HG02623 (cell line): ENCODE results near the gene BCORL1.

Experiments
- ATAC-seq: cut with Tn5 transposase; IDR thresholded peaks from one replicate; pipeline ENCODE4 v1.9.1; 2021; ENCODE audit warnings: moderate library complexity; ENCODE audit not compliant: unreplicated experiment

The BCORL1 gene

DNA sequence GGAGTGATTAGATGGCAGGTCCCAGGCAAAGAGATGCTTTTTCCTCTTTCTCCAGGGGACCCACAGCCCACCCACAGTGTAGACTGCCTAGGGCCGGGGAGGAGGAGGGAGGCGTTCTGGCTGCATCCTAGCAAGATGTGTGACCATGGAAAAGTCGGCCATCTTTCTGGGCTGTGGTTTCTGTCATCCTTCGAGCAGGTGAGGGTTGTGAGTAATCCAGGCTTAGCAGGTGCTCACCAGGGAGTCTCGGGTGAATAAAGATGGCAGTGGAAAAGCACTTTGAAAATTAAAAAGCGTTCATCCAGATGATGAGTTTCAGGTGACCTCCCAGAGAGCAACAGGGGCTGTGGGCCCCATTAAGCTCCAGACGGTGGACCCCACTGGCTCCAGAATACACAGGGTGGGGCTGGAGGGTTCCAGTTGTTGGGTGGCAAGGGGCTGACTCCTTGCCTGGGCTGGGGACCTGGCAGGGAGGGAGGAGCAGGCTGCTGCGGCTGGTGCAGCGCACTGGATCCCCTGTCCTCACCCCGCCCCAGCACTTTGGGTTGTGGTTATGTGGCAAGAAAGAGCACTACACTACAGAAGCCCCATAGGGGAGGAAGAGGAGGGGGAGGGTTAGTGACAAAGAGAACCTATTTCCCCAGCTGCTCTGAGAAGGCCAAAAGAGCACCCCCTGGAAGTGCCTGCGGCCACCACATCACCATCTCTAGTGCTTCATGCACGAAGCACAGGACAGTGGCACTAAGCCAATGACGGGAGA is 104.2 kb downstream of the BCORL1 start:
- ATAC-seq = peak; percentile 33

DNA sequence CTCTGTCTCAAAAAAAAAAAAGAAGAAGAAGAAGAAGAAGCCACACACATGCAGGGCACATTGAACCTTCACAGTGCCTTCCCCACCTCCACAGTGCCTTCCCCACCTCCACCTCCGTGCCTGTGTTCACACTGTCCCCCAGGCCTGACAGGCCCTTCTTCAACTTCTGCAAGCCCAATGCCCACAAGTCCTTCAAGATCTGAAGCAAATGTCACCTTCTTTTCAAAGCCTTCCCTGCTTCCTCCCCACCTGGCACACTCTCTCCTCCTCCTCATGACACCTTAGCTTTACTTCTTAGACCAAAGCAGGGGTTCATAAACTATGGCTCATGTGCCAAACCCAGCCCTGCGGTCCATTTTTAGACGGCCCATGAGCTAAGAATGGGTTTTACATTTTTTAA is 107.9 kb downstream of the BCORL1 start:
- ATAC-seq = no peak

- ATAC-seq = peak; percentile 99
These were observed 109.6 kb downstream of the BCORL1 start for GRCh38 chrX:130091980-130092522.

- ATAC-seq = no peak
These were observed 110.8 kb downstream of the BCORL1 start for GRCh38 chrX:130093271-130093670.

DNA sequence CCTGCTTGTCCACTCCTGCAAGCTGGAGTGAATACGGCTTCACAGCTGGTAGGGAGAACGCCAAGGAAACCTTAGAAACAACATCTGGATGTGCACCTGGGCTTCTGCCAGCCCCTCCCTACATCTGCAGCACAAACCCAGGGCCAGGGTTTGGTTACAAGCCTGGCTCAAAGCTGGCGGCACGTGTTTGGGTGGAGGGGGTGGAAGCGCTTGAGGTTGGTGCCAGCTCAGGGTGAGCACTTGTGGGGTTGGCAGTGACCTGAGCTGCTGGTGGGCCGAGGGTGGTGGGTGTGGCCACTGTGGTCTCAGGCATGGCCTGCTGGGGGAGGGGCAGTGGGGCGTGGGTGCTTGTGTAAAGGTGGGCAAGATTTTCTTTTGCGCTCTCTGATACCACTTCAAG is 112.3 kb downstream of the BCORL1 start:
- no peak for ATAC-seq

DNA sequence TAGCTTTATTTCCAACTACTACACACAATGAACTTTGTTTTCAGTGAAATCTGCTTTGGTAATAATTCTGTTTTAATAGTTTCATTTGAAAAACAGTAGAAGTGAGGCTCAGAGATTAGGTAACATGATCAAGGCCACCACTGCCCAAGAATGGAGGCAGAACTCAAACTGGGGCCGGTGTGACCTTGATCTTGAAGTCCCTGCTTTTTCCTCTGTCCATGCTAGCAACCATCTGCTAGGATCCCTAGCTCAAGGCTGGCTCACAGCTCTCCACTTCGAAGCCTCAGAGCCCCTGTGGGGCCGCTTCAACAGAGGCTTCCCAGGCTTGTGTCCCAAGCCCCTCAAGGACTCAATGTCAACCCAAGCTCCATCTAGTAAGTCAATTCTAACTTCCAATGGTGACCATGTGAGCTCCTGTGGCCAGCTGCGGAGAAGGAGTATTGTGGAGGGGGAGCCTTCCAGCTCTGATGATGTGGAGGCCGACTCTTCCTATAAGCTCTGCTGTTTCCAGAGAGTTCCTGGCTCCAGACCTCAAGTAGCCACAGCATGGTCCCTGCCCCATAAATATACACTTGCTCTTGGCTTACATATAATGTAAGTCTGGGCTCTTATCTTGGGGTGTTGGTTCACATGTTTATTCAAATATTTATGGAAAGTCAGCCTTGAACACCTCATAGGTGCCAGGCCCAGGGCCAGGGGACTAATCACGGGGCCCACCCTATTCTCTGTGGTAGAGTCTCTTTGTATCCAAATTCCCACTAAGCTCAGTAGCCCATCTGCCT is 113.0 kb downstream of the BCORL1 start:
- ATAC-seq = no peak

- no peak for ATAC-seq
These were observed 115.2 kb downstream of the BCORL1 start for GRCh38 chrX:130097507-130098209.

DNA sequence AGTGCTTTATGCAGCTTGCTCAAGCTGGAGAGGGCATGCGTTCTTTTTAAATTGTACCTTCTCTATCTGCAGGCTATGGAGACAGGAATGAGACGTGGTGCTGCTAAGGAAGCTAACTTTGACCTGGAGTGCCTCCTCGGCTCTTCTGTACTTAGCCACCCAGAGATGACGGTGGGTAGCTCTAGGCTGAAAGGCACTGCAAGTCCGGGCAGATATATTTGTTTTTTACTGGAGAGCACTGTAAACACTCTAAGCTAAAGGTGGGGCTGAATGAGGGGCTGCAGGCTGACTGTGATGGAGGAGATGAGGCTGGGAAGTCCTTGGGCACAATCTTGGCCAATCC is 115.7 kb downstream of the BCORL1 start:
- no peak for ATAC-seq

DNA sequence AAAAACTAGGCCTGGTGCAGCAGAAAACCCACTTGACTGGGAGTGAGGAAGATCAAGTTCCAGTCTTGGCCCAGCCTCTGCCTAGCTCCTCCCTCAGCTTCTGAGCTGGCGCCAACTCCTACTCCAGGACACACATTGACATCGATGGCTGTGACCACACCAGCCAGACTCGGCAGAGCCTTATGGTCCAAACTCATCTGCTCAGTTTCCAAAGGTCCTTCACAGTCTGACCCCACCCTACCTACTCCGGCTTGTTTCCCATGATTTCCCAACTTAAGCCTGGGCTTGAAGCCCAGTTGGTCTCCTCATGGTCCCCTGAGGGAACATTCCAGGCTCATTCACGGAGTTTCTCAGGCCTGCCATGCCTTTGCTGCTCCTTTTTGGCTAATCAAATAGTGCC is 117.7 kb downstream of the BCORL1 start:
- ATAC-seq = no peak

GRCh38 chrX:130103605-130104004 is 121.2 kb downstream of the BCORL1 start:
- no peak for ATAC-seq

DNA sequence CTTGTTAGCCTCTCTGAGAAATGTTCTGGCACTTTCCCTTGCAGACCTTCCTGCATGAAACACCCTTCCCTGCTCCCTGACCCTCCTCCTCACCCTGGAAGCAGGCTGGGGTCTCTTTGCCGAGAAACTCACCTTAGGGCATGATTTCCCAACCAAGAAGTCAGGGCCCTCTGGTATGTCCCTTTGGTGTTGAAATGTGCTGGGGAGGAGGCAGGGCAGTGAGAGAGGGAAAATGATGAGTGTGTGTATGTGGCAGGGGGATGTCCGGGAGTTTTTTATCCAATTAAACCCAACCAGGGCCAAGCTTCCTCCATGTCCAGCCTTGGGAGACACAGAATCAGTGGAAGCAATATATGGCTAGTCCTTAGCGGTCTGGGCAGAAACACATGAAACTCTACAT is 122.8 kb downstream of the BCORL1 start:
- no peak for ATAC-seq

DNA sequence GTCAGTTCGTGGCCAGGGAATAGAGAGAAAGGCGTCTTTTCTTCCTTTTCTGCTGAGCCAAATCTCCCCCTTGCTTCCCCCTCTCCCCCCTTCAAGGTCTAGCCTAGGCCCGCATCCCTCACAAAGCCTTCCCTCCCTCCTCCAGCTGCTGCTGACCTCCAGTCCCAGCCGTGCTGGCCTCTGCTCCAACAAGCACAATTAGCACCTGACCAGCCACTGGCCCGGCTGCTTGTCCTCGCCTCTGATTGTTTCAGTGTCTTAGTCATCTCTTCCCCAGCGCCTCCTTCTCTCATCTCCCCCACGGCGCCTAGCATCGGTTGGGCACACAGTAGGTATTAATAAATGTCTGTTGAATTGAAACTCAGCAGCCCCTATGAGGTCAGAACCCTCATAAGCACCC is 123.6 kb downstream of the BCORL1 start:
- no peak for ATAC-seq
